Panc1 (cell line): ENCODE results near the gene ZNF319. TPM values are rescaled to one million over a fixed set of nuclear protein-coding genes. Genes with fewer than 3 reads are reported as not detected.

Source experiments
- ATAC-seq: fragments of 200-7000 bp; cut with Tn5 transposase; 2 replicates; pipeline ENCODE4 v1.9.1; 2020; ENCODE audit warnings: mild to moderate bottlenecking, moderate library complexity
- BruUV-seq: library from RNA; stranded (reverse); fragments of 400-500 nt; replicated peaks from 2 replicates; lab custom pipeline; 2021; lab: Mats Ljungman, UMichigan
- CTCF ChIA-PET: fragments of 300-600 bp; sonication (Branson Sonifier 250); formaldehyde crosslinking; loops from one replicate; lab custom pipeline; 2022; ENCODE audit warnings: antibody characterized with exemption; lab: Charles Lee
- POLR2A ChIA-PET: fragments of 300-600 bp; sonication (Branson Sonifier 250); formaldehyde crosslinking; loops from one replicate; lab custom pipeline; 2022; ENCODE audit warnings: antibody characterized with exemption; lab: Charles Lee
- DNase-seq: peaks from one replicate; pipeline ENCODE4 v3.0.0-alpha.2; 2010; ENCODE audit warnings: low read depth, low spot score
- H3K27ac ChIP-seq: 2 replicates; pipeline ENCODE4 v1.5.1; 2011; ENCODE audit warnings: mild to moderate bottlenecking, low read length, inconsistent platforms
- H3K27me3 ChIP-seq: fragments of 200-500 bp; sonication (Bioruptor generic); 2 replicates; pipeline ENCODE4 v1.6.0; 2014; ENCODE audit warnings: low read length, inconsistent platforms; ENCODE audit not compliant: control insufficient read depth, insufficient read depth
- H3K36me3 ChIP-seq: fragments of 200-500 bp; sonication (Bioruptor generic); 2 replicates; pipeline ENCODE4 v1.5.1; 2014; ENCODE audit warnings: inconsistent platforms, mild to moderate bottlenecking, low read length, moderate library complexity; ENCODE audit not compliant: control insufficient read depth, insufficient read depth
- H3K4me1 ChIP-seq: 2 replicates; pipeline ENCODE4 v1.5.1; 2011; ENCODE audit warnings: inconsistent platforms, mild to moderate bottlenecking, low read length, moderate library complexity; ENCODE audit not compliant: control insufficient read depth, insufficient read depth
- H3K4me3 ChIP-seq, 2 experiments: 2 replicates each; pipeline ENCODE4 v1.5.1; 2011 to 2012; ENCODE audit warnings: low read depth in 2 of 2, low read length in 2 of 2, mild to moderate bottlenecking in 2 of 2, inconsistent platforms in 1 of 2, moderate library complexity in 1 of 2
- H3K9me3 ChIP-seq: fragments of 200-500 bp; sonication (Bioruptor generic); 2 replicates; pipeline ENCODE4 v1.5.1; 2014; ENCODE audit warnings: low read depth, mild to moderate bottlenecking, inconsistent platforms, low read length, moderate library complexity; ENCODE audit not compliant: control insufficient read depth, insufficient read depth
- POLR2AphosphoS5 ChIP-seq: IDR thresholded peaks from 2 replicates; pipeline ENCODE4 v1.6.1; 2012; ENCODE audit warnings: mild to moderate bottlenecking, low read depth, low read length, moderate library complexity
- SIN3A ChIP-seq: IDR thresholded peaks from 2 replicates; pipeline ENCODE4 v1.6.1; 2012; ENCODE audit warnings: low read depth, mild to moderate bottlenecking, low read length, moderate library complexity, borderline replicate concordance; ENCODE audit not compliant: insufficient read depth
- TCF7L2 ChIP-seq: IDR thresholded peaks from 2 replicates; pipeline ENCODE4 v1.6.1; 2011; ENCODE audit warnings: mild to moderate bottlenecking, low read depth, low read length, inconsistent platforms
- in situ Hi-C: cut with HindIII; loops from 2 replicates; pipeline ENCODE4 v1.10.0; 2016; ENCODE audit warnings: low sequenced_read_pairs, low pct_unique_long_range_greater_than_20kb
- intact Hi-C: fragments of 100-400 bp; cut with micrococcal nuclease; formaldehyde crosslinking; loops from one replicate; pipeline ENCODE4 v1.10.0; 2022; ENCODE audit not compliant: unreplicated experiment
- total RNA-seq: library from RNA; stranded (reverse); gene quantifications from one replicate; pipeline ENCODE4 v1.2.1, GENCODE V29; 2021; ENCODE audit not compliant: unreplicated experiment
- TF ChIP-seq, protein P1 (sequence below): fragments of 450-650 bp; IDR thresholded peaks from 2 replicates; pipeline ENCODE4 v1.5.1; 2017; ENCODE audit warnings: mild to moderate bottlenecking
- TF ChIP-seq, protein P2 (sequence below), 2 experiments: IDR thresholded peaks; 2 replicates each; pipeline ENCODE4 v1.6.1; 2011 to 2012; ENCODE audit warnings: low read depth in 2 of 2, control low read depth in 1 of 2, low read length in 1 of 2, mild to moderate bottlenecking in 1 of 2, moderate library complexity in 1 of 2; ENCODE audit not compliant: insufficient read depth in 1 of 2

ZNF319 gene
- total RNA-seq, 1 experiment from 2014 or later: 6.5 TPM

DNA sequence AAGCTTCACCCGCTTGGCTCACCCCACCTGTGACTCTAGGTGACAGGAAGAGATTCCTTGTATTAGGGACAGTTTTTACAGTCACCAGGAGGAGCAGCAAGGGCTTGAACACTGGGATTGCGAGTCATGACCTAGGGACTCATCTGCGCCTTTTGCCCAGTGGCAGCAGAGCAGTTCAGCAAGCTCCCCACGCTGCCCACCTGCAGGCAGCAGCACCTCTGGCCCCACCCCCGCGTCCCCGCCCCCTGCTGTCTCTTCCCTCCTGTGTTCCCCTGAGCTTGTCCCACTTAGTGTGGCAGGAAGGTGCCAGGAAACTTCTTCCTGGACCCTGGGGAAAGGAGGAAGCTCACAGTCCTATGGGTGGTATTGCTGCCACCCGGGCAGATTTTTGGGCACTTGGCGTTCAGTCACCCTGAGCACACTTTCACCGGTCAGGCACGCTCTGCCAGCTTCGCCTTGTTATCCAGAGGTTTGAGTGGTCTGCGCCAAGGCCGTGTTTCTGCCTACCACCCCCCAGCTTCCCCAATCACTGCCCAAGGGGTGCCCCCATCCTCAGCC is 33.7 kb upstream of the ZNF319 start:
- Histone ChIP-seq H3K36me3 (no peaks in the 10 kb centered on the region), H3K4me1 (no peaks in the 10 kb centered on the region), H3K4me3 (no peak overlapping the region), H3K9me3 (no peaks in the 10 kb centered on the region), H3K27ac (no peak overlapping the region), H3K27me3 (no peaks in the 10 kb centered on the region)
- POLR2A ChIA-PET: no interaction called here
- no TSS peak for BruUV-seq
- DNase-seq: no peak
- intact Hi-C loops: no loop called here
- TF ChIP-seq, protein P1, sequence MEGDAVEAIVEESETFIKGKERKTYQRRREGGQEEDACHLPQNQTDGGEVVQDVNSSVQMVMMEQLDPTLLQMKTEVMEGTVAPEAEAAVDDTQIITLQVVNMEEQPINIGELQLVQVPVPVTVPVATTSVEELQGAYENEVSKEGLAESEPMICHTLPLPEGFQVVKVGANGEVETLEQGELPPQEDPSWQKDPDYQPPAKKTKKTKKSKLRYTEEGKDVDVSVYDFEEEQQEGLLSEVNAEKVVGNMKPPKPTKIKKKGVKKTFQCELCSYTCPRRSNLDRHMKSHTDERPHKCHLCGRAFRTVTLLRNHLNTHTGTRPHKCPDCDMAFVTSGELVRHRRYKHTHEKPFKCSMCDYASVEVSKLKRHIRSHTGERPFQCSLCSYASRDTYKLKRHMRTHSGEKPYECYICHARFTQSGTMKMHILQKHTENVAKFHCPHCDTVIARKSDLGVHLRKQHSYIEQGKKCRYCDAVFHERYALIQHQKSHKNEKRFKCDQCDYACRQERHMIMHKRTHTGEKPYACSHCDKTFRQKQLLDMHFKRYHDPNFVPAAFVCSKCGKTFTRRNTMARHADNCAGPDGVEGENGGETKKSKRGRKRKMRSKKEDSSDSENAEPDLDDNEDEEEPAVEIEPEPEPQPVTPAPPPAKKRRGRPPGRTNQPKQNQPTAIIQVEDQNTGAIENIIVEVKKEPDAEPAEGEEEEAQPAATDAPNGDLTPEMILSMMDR: no peak
- TF ChIP-seq SIN3A: no peak
- TF ChIP-seq POLR2AphosphoS5: no peak
- TF ChIP-seq, protein P2, sequence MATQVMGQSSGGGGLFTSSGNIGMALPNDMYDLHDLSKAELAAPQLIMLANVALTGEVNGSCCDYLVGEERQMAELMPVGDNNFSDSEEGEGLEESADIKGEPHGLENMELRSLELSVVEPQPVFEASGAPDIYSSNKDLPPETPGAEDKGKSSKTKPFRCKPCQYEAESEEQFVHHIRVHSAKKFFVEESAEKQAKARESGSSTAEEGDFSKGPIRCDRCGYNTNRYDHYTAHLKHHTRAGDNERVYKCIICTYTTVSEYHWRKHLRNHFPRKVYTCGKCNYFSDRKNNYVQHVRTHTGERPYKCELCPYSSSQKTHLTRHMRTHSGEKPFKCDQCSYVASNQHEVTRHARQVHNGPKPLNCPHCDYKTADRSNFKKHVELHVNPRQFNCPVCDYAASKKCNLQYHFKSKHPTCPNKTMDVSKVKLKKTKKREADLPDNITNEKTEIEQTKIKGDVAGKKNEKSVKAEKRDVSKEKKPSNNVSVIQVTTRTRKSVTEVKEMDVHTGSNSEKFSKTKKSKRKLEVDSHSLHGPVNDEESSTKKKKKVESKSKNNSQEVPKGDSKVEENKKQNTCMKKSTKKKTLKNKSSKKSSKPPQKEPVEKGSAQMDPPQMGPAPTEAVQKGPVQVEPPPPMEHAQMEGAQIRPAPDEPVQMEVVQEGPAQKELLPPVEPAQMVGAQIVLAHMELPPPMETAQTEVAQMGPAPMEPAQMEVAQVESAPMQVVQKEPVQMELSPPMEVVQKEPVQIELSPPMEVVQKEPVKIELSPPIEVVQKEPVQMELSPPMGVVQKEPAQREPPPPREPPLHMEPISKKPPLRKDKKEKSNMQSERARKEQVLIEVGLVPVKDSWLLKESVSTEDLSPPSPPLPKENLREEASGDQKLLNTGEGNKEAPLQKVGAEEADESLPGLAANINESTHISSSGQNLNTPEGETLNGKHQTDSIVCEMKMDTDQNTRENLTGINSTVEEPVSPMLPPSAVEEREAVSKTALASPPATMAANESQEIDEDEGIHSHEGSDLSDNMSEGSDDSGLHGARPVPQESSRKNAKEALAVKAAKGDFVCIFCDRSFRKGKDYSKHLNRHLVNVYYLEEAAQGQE (IDR thresholded peaks at IDR 0.05; ENCODE audit: insufficient read depth in 1 of 2, low read depth in 2 of 2, low read length in 1 of 2): no peak
- TF ChIP-seq TCF7L2: no peak
- ATAC-seq: no peak
- in situ Hi-C loops: no loop called here
- CTCF ChIA-PET: interaction anchor here (0.6 kb wide), 1 partner anchor 10 kb away, joined by 9 read pairs; no protein-coding TSS in a partner anchor

DNA sequence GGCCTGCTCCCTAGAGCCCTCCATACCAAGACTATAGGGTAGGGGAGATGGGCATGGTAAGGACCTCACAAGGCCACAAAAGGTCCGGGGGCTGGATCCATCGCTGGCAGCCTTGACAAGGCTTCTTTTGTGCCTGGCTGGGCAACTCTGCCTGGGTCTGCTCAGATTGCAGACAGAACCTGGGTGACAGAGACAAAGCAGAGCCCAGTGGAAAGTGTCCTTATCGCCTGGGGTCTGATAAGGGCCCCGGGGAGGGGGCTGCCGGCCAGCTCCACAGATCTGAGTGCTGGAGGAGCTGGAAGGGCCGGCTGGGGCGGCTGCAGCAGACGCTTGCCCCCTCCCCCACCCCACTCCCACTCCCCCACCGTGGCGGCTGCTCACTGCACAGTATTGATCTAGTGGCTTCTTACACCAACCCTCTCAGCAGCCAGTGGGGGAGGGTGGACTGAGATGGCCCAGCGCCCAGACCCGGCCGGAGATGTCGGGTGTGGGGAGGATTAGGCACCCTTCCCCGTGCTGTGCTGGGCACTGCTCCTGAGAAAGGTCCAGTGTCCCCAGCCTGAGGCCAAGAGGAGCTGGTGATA is 32.3 kb upstream of the ZNF319 start:
- H3K9me3 ChIP-seq: no peaks in the 10 kb centered on the region
- DNase-seq (no peak), ATAC-seq (no peak)
- in situ Hi-C loops (no loop called here), intact Hi-C loops (no loop called here)
- H3K4me3 ChIP-seq: no peak overlapping the region
- H3K4me1 ChIP-seq: no peaks in the 10 kb centered on the region
- H3K27ac ChIP-seq: no peak overlapping the region
- no peaks in the 10 kb centered on the region for H3K36me3 ChIP-seq
- H3K27me3 ChIP-seq: no peaks in the 10 kb centered on the region
- no TSS peak for BruUV-seq
- ChIA-PET CTCF (interaction anchor here (0.5 kb wide), 1 partner anchor 162 kb away, joined by 5 read pairs; no protein-coding TSS in a partner anchor), POLR2A (no interaction called here)
- TF ChIP-seq, protein P1: no peak
- no peak for TF ChIP-seq TCF7L2
- TF ChIP-seq, protein P2 (IDR thresholded peaks at IDR 0.05; ENCODE audit: insufficient read depth in 1 of 2, low read depth in 2 of 2, low read length in 1 of 2): no peak
- TF ChIP-seq SIN3A: no peak
- no peak for TF ChIP-seq POLR2AphosphoS5
